ENCODE measurements around the gene ZSCAN20.

GRCh38 chr1:33438364-33439160, 33.9 kb upstream of the ZSCAN20 start:
- TF ChIP-seq POLR2A (IDR thresholded peaks at IDR 0.05) (no peak), CTCF (IDR thresholded peaks at IDR 0.05) (no peak)
